LHCN-M2 (cell line): ENCODE measurements around the gene NKIRAS2. TPM values are rescaled to one million over a fixed set of nuclear protein-coding genes. Genes with fewer than 3 reads are reported as not detected.
"Not testable (repeated sequence)": the region's sequence is repeated elsewhere in the genome, so short reads cannot be mapped to it uniquely, and the experiment has no call there.

Experiments used
- DNase-seq: peaks from one replicate; pipeline ENCODE4 v3.0.0-alpha.2; 2012; ENCODE audit warnings: low read depth
- total RNA-seq: library from RNA; depleted of rRNA; stranded (reverse); fragments of >200 nt; gene quantifications from 2 replicates; pipeline ENCODE4 v1.2.3, GENCODE V29; 2014

NKIRAS2 gene
- total RNA-seq, 1 experiment from 2014 or later = 48.5 TPM

GRCh38 chr17:41998497-41998896 is 21.4 kb upstream of the NKIRAS2 start:
- no peak for DNase-seq

- no peak for DNase-seq
Observed at GRCh38 chr17:42000413-42001133, 19.3 kb upstream of the NKIRAS2 start.

- DNase-seq = no peak
Observed at GRCh38 chr17:42001729-42002128, 18.2 kb upstream of the NKIRAS2 start.

GRCh38 chr17:42002175-42002791 is 17.6 kb upstream of the NKIRAS2 start:
- no peak for DNase-seq

GRCh38 chr17:42002792-42003301 is 17.0 kb upstream of the NKIRAS2 start:
- peak; percentile 61 for DNase-seq

GRCh38 chr17:42005166-42005565 is 14.7 kb upstream of the NKIRAS2 start:
- no peak for DNase-seq

- no peak for DNase-seq
Observed at GRCh38 chr17:42009170-42009569, 10.7 kb upstream of the NKIRAS2 start.

GRCh38 chr17:42010266-42010680 is 9.6 kb upstream of the NKIRAS2 start:
- DNase-seq = peak; percentile 26

GRCh38 chr17:42010898-42011516 is 8.9 kb upstream of the NKIRAS2 start:
- peak; percentile 50 for DNase-seq

GRCh38 chr17:42012363-42012762 is 7.5 kb upstream of the NKIRAS2 start:
- DNase-seq = not testable (repeated sequence)

- DNase-seq = not testable (repeated sequence)
Observed at GRCh38 chr17:42013740-42014139, 6.2 kb upstream of the NKIRAS2 start.

GRCh38 chr17:42016411-42016831 is 3.5 kb upstream of the NKIRAS2 start:
- DNase-seq = peak; percentile 20

- peak; percentile 89 for DNase-seq
Observed at GRCh38 chr17:42016941-42017865, 2.7 kb upstream of the NKIRAS2 start, which contains the start of gene DNAJC7. DNAJC7 (minus strand) TSS chr17:42017439; CDS start chr17:42017416, 23 bp downstream.

GRCh38 chr17:42017866-42018200 is 2.1 kb upstream of the NKIRAS2 start:
- no peak for DNase-seq

GRCh38 chr17:42018339-42018738 is 1.6 kb upstream of the NKIRAS2 start:
- no peak for DNase-seq

- no peak for DNase-seq
Observed at GRCh38 chr17:42018988-42019387, 902 bp upstream of the NKIRAS2 start.

GRCh38 chr17:42020845-42021244 is 955 bp downstream of the NKIRAS2 start:
- DNase-seq = not testable (repeated sequence)

- DNase-seq = no peak
Observed at GRCh38 chr17:42023524-42024349, 3.8 kb downstream of the NKIRAS2 start.

GRCh38 chr17:42025191-42025579 is 5.3 kb downstream of the NKIRAS2 start:
- no peak for DNase-seq

GRCh38 chr17:42025936-42026335 is 6.0 kb downstream of the NKIRAS2 start:
- DNase-seq = no peak
